GM12878 (cell line): Measurements from ENCODE around the gene AP1M1. TPM values are rescaled to one million over a fixed set of nuclear protein-coding genes. Genes with fewer than 3 reads are reported as not detected.
A peak's percentile ranks its signal among the peaks of the same experiment; 100 is the strongest.

Experiments used
- ATAC-seq: fragments of 200-7000 bp; cut with Tn5 transposase; 3 replicates; pipeline ENCODE4 v1.9.1; 2020; ENCODE audit warnings: mild to moderate bottlenecking, moderate library complexity
- BruUV-seq: library from RNA; stranded (reverse); fragments of 400-500 nt; replicated peaks from 2 replicates; lab custom pipeline; 2021; lab: Mats Ljungman, UMichigan
- CTCF ChIA-PET: fragments of 300-600 bp; sonication (Branson Sonifier 250); formaldehyde crosslinking; extraction: SDS; loops from one replicate; lab custom pipeline; 2021; ENCODE audit warnings: inconsistent platforms; lab: Yijun Ruan, JAX
- POLR2A ChIA-PET: fragments of 350-600 bp; formaldehyde crosslinking; extraction: SDS; loops from one replicate; lab custom pipeline; 2021; ENCODE audit warnings: inconsistent platforms; lab: Charles Lee
- RAD21 ChIA-PET: fragments of 300-600 bp; sonication (Branson Sonifier 250); formaldehyde crosslinking; loops from one replicate; lab custom pipeline; 2023; ENCODE audit warnings: antibody characterized with exemption; ENCODE audit not compliant: unreplicated experiment; lab: Charles Lee
- SMC1A ChIA-PET: fragments of 300-600 bp; sonication (Branson Sonifier 250); formaldehyde crosslinking; loops from one replicate; lab custom pipeline; 2023; ENCODE audit not compliant: unreplicated experiment, uncharacterized antibody; lab: Charles Lee
- DNase-seq: peaks from one replicate; pipeline ENCODE4 v3.0.0-alpha.2; 2011; ENCODE audit warnings: low read depth, low spot score
- FAIRE-seq: peaks from 3 replicates; lab custom pipeline; 2011; peaks lifted over from hg19 to GRCh38; lab: Jason Lieb, UNC
- H2AFZ ChIP-seq: 2 replicates; pipeline ENCODE4 v1.6.0; 2011; ENCODE audit warnings: low read depth, low read length, control low read depth; ENCODE audit not compliant: control insufficient read depth
- H3K27ac ChIP-seq: 2 replicates; pipeline ENCODE4 v1.5.1; 2011; ENCODE audit warnings: control low read depth; ENCODE audit not compliant: control insufficient read depth, insufficient read depth
- H3K27me3 ChIP-seq, 2 experiments: replicated peaks in 1 of 2; 2 replicates each; pipeline versions ENCODE4 v1.6.0 to v1.6.1; 2011; ENCODE audit warnings: low read length in 1 of 2; ENCODE audit not compliant: control insufficient read depth in 2 of 2, insufficient read depth in 2 of 2
- H3K36me3 ChIP-seq, 2 experiments: 2 replicates each; pipeline ENCODE4 v1.5.1; 2011; ENCODE audit warnings: low read length in 1 of 2; ENCODE audit not compliant: control insufficient read depth in 2 of 2, insufficient read depth in 2 of 2
- H3K4me1 ChIP-seq: 2 replicates; pipeline ENCODE4 v1.6.1; 2011; ENCODE audit warnings: mild to moderate bottlenecking, low read length, moderate library complexity, mixed read lengths; ENCODE audit not compliant: control insufficient read depth, insufficient read depth
- H3K4me2 ChIP-seq: 2 replicates; pipeline ENCODE4 v1.6.0; 2011; ENCODE audit warnings: control low read depth; ENCODE audit not compliant: control insufficient read depth, insufficient read depth
- H3K4me3 ChIP-seq: fragments of 200-600 bp; sonication (generic); 2 replicates; pipeline ENCODE4 v1.5.1; 2016
- H3K79me2 ChIP-seq: 2 replicates; pipeline ENCODE4 v1.6.0; 2011; ENCODE audit warnings: low read length; ENCODE audit not compliant: control insufficient read depth, insufficient read depth
- H3K9ac ChIP-seq: 2 replicates; pipeline ENCODE4 v1.8.0; 2011; ENCODE audit warnings: low read length, control low read depth, mixed read lengths; ENCODE audit not compliant: control insufficient read depth, insufficient read depth
- H3K9me3 ChIP-seq: replicated peaks from 3 replicates; pipeline ENCODE4 v1.5.1; 2011; ENCODE audit warnings: mild to moderate bottlenecking, low read length; ENCODE audit not compliant: control insufficient read depth, insufficient read depth
- H4K20me1 ChIP-seq: 2 replicates; pipeline ENCODE4 v1.6.0; 2011; ENCODE audit not compliant: control insufficient read depth, insufficient read depth
- ATF3 ChIP-seq: IDR thresholded peaks from 2 replicates; pipeline ENCODE4 v1.6.1; 2011; ENCODE audit warnings: low read depth, mild to moderate bottlenecking, low read length, moderate library complexity, borderline replicate concordance; ENCODE audit errors: extremely low read depth
- BCL3 ChIP-seq: IDR thresholded peaks from 2 replicates; pipeline ENCODE4 v1.6.1; 2011; ENCODE audit warnings: borderline replicate concordance, low read depth, mild to moderate bottlenecking, moderate library complexity, low read length; ENCODE audit not compliant: insufficient read depth, poor library complexity, severe bottlenecking
- ESRRA ChIP-seq: IDR thresholded peaks from 2 replicates; pipeline ENCODE4 v1.6.1; 2012; ENCODE audit warnings: mild to moderate bottlenecking, low read length, improper control_type of control experiment
- POLR2A ChIP-seq: IDR thresholded peaks from 2 replicates; pipeline ENCODE4 v1.6.1; 2011; ENCODE audit warnings: low read depth, mild to moderate bottlenecking, low read length
- PRDM15 ChIP-seq: fragments of 450-650 bp; formaldehyde crosslinking; IDR thresholded peaks from 2 replicates; pipeline ENCODE4 v1.4.0; 2020; ENCODE audit warnings: mild to moderate bottlenecking, moderate library complexity
- SMAD1 ChIP-seq: fragments of 450-650 bp; IDR thresholded peaks from 2 replicates; pipeline ENCODE4 v1.6.1; 2018; ENCODE audit warnings: mild to moderate bottlenecking, low read depth; ENCODE audit not compliant: partially characterized antibody
- SREBF1 ChIP-seq: IDR thresholded peaks from 2 replicates; pipeline ENCODE4 v1.6.1; 2012; ENCODE audit warnings: mild to moderate bottlenecking, low read length
- TCF7 ChIP-seq: IDR thresholded peaks from 2 replicates; pipeline ENCODE4 v1.6.1; 2014; ENCODE audit warnings: antibody characterized with exemption, borderline replicate concordance
- USF1 ChIP-seq: IDR thresholded peaks from 2 replicates; pipeline ENCODE4 v1.6.1; 2011; ENCODE audit warnings: borderline replicate concordance, low read depth, mild to moderate bottlenecking, moderate library complexity, mixed read lengths, low read length; ENCODE audit not compliant: insufficient read depth; ENCODE audit errors: extremely low read length
- ZBTB11 ChIP-seq: fragments of 450-650 bp; formaldehyde crosslinking; IDR thresholded peaks from 2 replicates; pipeline ENCODE4 v1.5.0; 2022; ENCODE audit warnings: mild to moderate bottlenecking, missing genetic modification characterization
- WGBS: methylation state at CpG from one replicate; pipeline ENCODE4 v1.1.6; 2016; ENCODE audit warnings: low lambda C conversion rate; ENCODE audit not compliant: insufficient replicate concordance, insufficient coverage; ENCODE audit errors: missing lambda C conversion rate; 5-methylcytosine and 5-hydroxymethylcytosine counted together
- in situ Hi-C: fragments of 300-500 bp; cut with MboI; formaldehyde crosslinking; loops from 9 replicates; pipeline ENCODE4 v1.14.3; 2018; ENCODE audit warnings: mixed read lengths
- intact Hi-C: fragments of 100-400 bp; cut with micrococcal nuclease; formaldehyde crosslinking; loops from one replicate; pipeline ENCODE4 v1.14.2; 2022; ENCODE audit not compliant: unreplicated experiment
- polyA plus RNA-seq, 11 experiments: library from polyadenylated mRNA; depleted of rRNA in 4 of 11; unstranded in 6 of 11; stranded (reverse) in 5 of 11; fragments of >200 nt; fragmentation: Nextera tagmentation in 4 of 11; fragmentation: Illumina TruSeq in 1 of 11; extraction: Ambion mirVana in 4 of 11; extraction: Trizol in 1 of 11; gene quantifications; 1 replicate in 1 of 11; 2 replicates in 10 of 11; pipeline versions ENCODE4 v1.2.1 to v1.2.3, GENCODE V29; 2011 to 2016; ENCODE audit warnings: inconsistent platforms in 2 of 11, missing spikeins in 2 of 11, low read depth in 1 of 11
- total RNA-seq, 4 experiments: library from RNA; depleted of rRNA in 3 of 4; stranded (reverse); fragments of >200 nt in 3 of 4; fragmentation: Illumina TruSeq in 1 of 4; extraction: Trizol in 1 of 4; gene quantifications; 2 replicates each; pipeline versions ENCODE4 v1.2.1 to v1.2.3, GENCODE V29; 2013 to 2021

The AP1M1 gene
- total and polyA plus RNA-seq, 10 of the 15 experiments (the other 5 are each of a cell fraction or from before 2014, with no cell fraction given): 1.0 to 116 (median 44.7) TPM

GRCh38 chr19:16249826-16250404 lies 52.2 kb downstream of the AP1M1 start (continued):
- TF ChIP-seq SREBF1 (no peak), TCF7 (no peak), BCL3 (no peak), ESRRA (no peak), USF1 (no peak), POLR2A (no peak)

GRCh38 chr19:16252459-16253205 lies 54.9 kb downstream of the AP1M1 start:
- no peaks in the 10 kb centered on the region for H3K9me3 ChIP-seq
- ATAC-seq (peak; percentile 84), FAIRE-seq (no peak), DNase-seq (peak; percentile 24)
- H3K79me2 ChIP-seq: no peaks in the 10 kb centered on the region
- no peak overlapping the region for H3K4me2 ChIP-seq
- H3K4me3 ChIP-seq: no peak overlapping the region
- peaks cover 19% of the 10 kb centered on the region for H3K4me1 ChIP-seq
- 65% methylated on average over 17 of the region's 23 CpGs for WGBS
- intact Hi-C loops (no loop called here), in situ Hi-C loops (no loop called here)
- ChIA-PET POLR2A (no interaction called here), SMC1A (no interaction called here), CTCF (interaction anchor here (9.5 kb wide), 1 partner anchor 130 kb away, joined by 192 read pairs; no protein-coding TSS in a partner anchor), RAD21 (no interaction called here)
- BruUV-seq: no TSS peak
- no peaks in the 10 kb centered on the region for H3K27me3 ChIP-seq
- H3K36me3 ChIP-seq: no peaks in the 10 kb centered on the region
- no peak overlapping the region for H3K27ac ChIP-seq
- no peak overlapping the region for H2AFZ ChIP-seq
- no peaks in the 10 kb centered on the region for H4K20me1 ChIP-seq
- H3K9ac ChIP-seq: no peak overlapping the region
- no peak for TF ChIP-seq ATF3
- TF ChIP-seq SMAD1: no peak
- no peak for TF ChIP-seq PRDM15
- no peak for TF ChIP-seq ZBTB11 (CRISPR knock-in tag)
